A673 (cell line): ENCODE data around the gene PSMC5. TPM values are rescaled to one million over a fixed set of nuclear protein-coding genes. Genes with fewer than 3 reads are reported as not detected.
"Not testable (repeated sequence)": the region's sequence is repeated elsewhere in the genome, so short reads cannot be mapped to it uniquely, and the experiment has no call there.

Source experiments
- BruUV-seq: library from RNA; stranded (reverse); fragments of 400-500 nt; replicated peaks from 2 replicates; lab custom pipeline; 2021; lab: Mats Ljungman, UMichigan
- CTCF ChIA-PET: fragments of 300-600 bp; sonication (Branson Sonifier 250); formaldehyde crosslinking; loops from one replicate; lab custom pipeline; 2022; ENCODE audit warnings: antibody characterized with exemption; lab: Charles Lee
- POLR2A ChIA-PET: fragments of 300-600 bp; sonication (Branson Sonifier 250); formaldehyde crosslinking; loops from one replicate; lab custom pipeline; 2022; ENCODE audit warnings: antibody characterized with exemption; ENCODE audit not compliant: low non-redundant PET; lab: Charles Lee
- DNase-seq: peaks from one replicate; pipeline ENCODE4 v3.0.0-alpha.2; 2015; ENCODE audit warnings: low spot score
- H3K27ac ChIP-seq: fragments of 200-600 bp; sonication (generic); 2 replicates; pipeline ENCODE4 v1.5.1; 2016; ENCODE audit warnings: mixed run types, low read depth, mild to moderate bottlenecking, mixed read lengths, antibody characterized with exemption, low read length; ENCODE audit not compliant: poor library complexity, severe bottlenecking
- H3K27me3 ChIP-seq: fragments of 200-600 bp; sonication (generic); replicated peaks from 2 replicates; pipeline ENCODE4 v1.6.1; 2017; ENCODE audit warnings: mixed run types, low read depth, mild to moderate bottlenecking, mixed read lengths, antibody characterized with exemption, low read length; ENCODE audit not compliant: insufficient read depth, poor library complexity
- H3K36me3 ChIP-seq: fragments of 200-600 bp; sonication (generic); 2 replicates; pipeline ENCODE4 v1.6.1; 2016; ENCODE audit warnings: mixed run types, mild to moderate bottlenecking, mixed read lengths, antibody characterized with exemption, low read length; ENCODE audit not compliant: insufficient read depth, poor library complexity, severe bottlenecking
- H3K4me1 ChIP-seq: fragments of 200-600 bp; sonication (generic); 2 replicates; pipeline ENCODE4 v1.6.1; 2017; ENCODE audit warnings: mixed run types, mild to moderate bottlenecking, mixed read lengths, antibody characterized with exemption, low read length; ENCODE audit not compliant: insufficient read depth, poor library complexity, severe bottlenecking
- H3K4me3 ChIP-seq: fragments of 200-600 bp; sonication (generic); 2 replicates; pipeline ENCODE4 v1.5.1; 2016; ENCODE audit warnings: low read depth, mixed run types, mild to moderate bottlenecking, mixed read lengths, low read length; ENCODE audit not compliant: poor library complexity, severe bottlenecking
- H3K9me3 ChIP-seq: fragments of 200-600 bp; sonication (generic); 2 replicates; pipeline ENCODE4 v1.6.1; 2016; ENCODE audit warnings: mixed run types, low read depth, mild to moderate bottlenecking, mixed read lengths, antibody characterized with exemption, low read length; ENCODE audit not compliant: poor library complexity, severe bottlenecking
- EZH2 ChIP-seq: fragments of 200-600 bp; sonication (generic); IDR thresholded peaks from 2 replicates; pipeline ENCODE4 v1.6.1; 2017; ENCODE audit warnings: borderline replicate concordance, low read depth, mild to moderate bottlenecking, mixed read lengths, antibody characterized with exemption, low read length; ENCODE audit not compliant: poor library complexity, severe bottlenecking
- intact Hi-C: fragments of 100-400 bp; cut with micrococcal nuclease; formaldehyde crosslinking; loops from one replicate; pipeline ENCODE4 v1.10.0; 2022; ENCODE audit not compliant: unreplicated experiment
- total RNA-seq: library from RNA; stranded (reverse); gene quantifications from 2 replicates; pipeline ENCODE4 v1.2.3, GENCODE V29; 2021
- TF ChIP-seq, protein P1 (sequence below): fragments of 300-800, 200-600 bp; sonication (generic); conservative IDR thresholded peaks from 2 replicates; pipeline ENCODE4 v1.5.1; 2017; ENCODE audit warnings: low read depth, mild to moderate bottlenecking, antibody characterized with exemption, low read length, moderate library complexity, mixed read lengths

PSMC5 gene
- total RNA-seq, 1 experiment from 2014 or later = 302 TPM

DNA sequence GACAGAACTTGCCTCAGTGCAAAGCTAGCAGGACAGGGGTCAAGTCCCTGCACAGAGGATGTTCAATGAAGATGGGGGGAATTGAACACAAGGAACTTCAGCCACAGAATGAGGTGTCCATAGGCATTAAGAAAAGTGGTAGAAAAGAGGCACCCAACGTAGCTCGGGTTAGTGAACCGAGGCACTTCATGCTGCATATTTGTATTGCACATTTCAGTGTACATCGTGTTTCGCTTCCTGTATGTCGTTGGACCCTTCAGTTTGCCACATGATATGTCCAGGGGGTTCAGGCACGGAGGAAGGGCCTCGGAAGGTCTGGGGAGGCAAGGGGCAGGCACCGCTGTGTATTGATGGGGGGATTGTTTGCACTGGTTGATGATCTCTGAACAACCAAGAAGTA, 51.2 kb downstream of the PSMC5 start:
- H3K36me3 ChIP-seq, BruUV-seq, H3K4me3 ChIP-seq, H3K9me3 ChIP-seq, intact Hi-C loops, POLR2A ChIA-PET, H3K4me1 ChIP-seq, DNase-seq, H3K27ac ChIP-seq, CTCF ChIA-PET, H3K27me3 ChIP-seq: not testable (repeated sequence)

DNA sequence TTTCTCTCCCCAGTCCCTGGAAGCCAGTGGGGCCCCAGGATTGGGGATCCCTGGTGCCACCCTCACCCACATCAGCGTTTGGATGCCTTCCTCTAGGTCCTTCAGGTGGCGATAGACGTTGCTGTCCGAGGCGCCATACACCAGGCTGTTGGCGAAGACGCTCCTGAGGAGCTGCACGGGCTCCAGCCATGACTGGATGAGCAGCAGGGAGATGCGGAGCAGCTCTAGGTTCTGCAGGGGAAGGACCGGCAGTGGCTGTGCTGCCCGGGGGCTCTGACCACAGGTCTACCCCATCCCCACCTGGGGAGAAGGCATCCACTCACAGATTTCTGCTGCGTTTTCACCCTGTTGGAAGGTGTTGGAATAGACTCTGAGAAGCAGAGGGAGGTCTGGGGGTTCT, 53.5 kb downstream of the PSMC5 start:
- ChIA-PET POLR2A (no interaction called here), CTCF (interaction anchor here (0.7 kb wide), 1 partner anchor 22 kb away, joined by 3 read pairs; no protein-coding TSS in a partner anchor)
- H3K9me3 ChIP-seq = no peaks in the 10 kb centered on the region
- BruUV-seq = no TSS peak
- H3K4me1 ChIP-seq = no peaks in the 10 kb centered on the region
- intact Hi-C loops = no loop called here
- DNase-seq = no peak
- no peaks in the 10 kb centered on the region for H3K27me3 ChIP-seq
- H3K27ac ChIP-seq = no peak overlapping the region
- no peak overlapping the region for H3K4me3 ChIP-seq
- TF ChIP-seq, protein P1, sequence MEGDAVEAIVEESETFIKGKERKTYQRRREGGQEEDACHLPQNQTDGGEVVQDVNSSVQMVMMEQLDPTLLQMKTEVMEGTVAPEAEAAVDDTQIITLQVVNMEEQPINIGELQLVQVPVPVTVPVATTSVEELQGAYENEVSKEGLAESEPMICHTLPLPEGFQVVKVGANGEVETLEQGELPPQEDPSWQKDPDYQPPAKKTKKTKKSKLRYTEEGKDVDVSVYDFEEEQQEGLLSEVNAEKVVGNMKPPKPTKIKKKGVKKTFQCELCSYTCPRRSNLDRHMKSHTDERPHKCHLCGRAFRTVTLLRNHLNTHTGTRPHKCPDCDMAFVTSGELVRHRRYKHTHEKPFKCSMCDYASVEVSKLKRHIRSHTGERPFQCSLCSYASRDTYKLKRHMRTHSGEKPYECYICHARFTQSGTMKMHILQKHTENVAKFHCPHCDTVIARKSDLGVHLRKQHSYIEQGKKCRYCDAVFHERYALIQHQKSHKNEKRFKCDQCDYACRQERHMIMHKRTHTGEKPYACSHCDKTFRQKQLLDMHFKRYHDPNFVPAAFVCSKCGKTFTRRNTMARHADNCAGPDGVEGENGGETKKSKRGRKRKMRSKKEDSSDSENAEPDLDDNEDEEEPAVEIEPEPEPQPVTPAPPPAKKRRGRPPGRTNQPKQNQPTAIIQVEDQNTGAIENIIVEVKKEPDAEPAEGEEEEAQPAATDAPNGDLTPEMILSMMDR = no peak
- TF ChIP-seq EZH2 = no peak
- H3K36me3 ChIP-seq = no peaks in the 10 kb centered on the region

DNA sequence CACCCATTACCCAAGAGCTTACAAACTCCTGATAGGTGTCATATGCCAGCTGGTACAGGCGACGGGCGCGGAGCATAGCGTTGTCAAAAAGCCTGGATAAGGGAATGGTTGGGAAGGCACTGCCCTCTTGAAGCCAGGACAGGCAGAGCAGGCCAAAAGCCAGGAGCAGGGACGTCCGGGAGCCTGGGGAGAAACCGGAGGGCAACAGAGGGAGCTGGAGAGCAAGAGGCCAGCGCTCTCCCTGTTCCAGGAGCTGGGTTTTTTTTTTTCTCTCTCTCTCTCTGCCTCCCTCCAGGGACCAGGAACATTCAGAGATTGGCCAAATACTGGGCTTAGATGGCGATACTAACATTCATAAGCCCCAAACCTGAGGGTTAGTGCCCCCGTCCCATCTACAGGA, 54.1 kb downstream of the PSMC5 start:
- CTCF ChIA-PET = interaction anchor here (0.7 kb wide), 2 partner anchors 22 to 108 kb away, joined by 3 read pairs; partner anchors contain the start of gene CCDC47
- POLR2A ChIA-PET, H3K4me3 ChIP-seq, H3K27me3 ChIP-seq, H3K4me1 ChIP-seq, intact Hi-C loops, H3K9me3 ChIP-seq, BruUV-seq, H3K27ac ChIP-seq, H3K36me3 ChIP-seq, DNase-seq: not testable (repeated sequence)

Other genes starting within 250 kb of the PSMC5 start
- gene TACO1, start 226.5 kb upstream of the PSMC5 start, total RNA-seq = 38.7 and 39.0 TPM in 2 replicates
- gene MAP3K3, start 205.0 kb upstream of the PSMC5 start, total RNA-seq = 25.9 and 27.8 TPM in 2 replicates
- gene LIMD2, start 127.3 kb upstream of the PSMC5 start, total RNA-seq = 119 and 127 TPM in 2 replicates
- gene STRADA, start 85.6 kb upstream of the PSMC5 start, total RNA-seq = 56.3 and 62.8 TPM in 2 replicates
- 91.9 and 104 TPM in 2 replicates for gene CCDC47, start 53.8 kb upstream of the PSMC5 start, total RNA-seq
- 148 and 149 TPM in 2 replicates for gene DDX42, start 53.3 kb upstream of the PSMC5 start, total RNA-seq
- 81.0 and 90.4 TPM in 2 replicates for gene FTSJ3, start 232 bp downstream of the PSMC5 start, total RNA-seq
- 71.9 and 89.4 TPM in 2 replicates for gene SMARCD2, start 15.3 kb downstream of the PSMC5 start, total RNA-seq
- gene CSH2, start 46.2 kb downstream of the PSMC5 start, total RNA-seq = not detected in 2 replicates
- gene GH2, start 54.5 kb downstream of the PSMC5 start, total RNA-seq = not detected in 2 replicates
- not detected in 2 replicates for gene CSH1, start 69.1 kb downstream of the PSMC5 start, total RNA-seq
- not detected in 2 replicates for gene CSHL1, start 83.8 kb downstream of the PSMC5 start, total RNA-seq
- gene GH1, start 91.4 kb downstream of the PSMC5 start, total RNA-seq = not detected in 2 replicates
- 0.39 and 0.72 TPM in 2 replicates for gene CD79B, start 104.9 kb downstream of the PSMC5 start, total RNA-seq
- gene SCN4A, start 145.5 kb downstream of the PSMC5 start, total RNA-seq = 0.56 and 0.79 TPM in 2 replicates
- 0.37 TPM in 1 of 2 replicates, not detected in the other for gene PRR29, start 170.9 kb downstream of the PSMC5 start, total RNA-seq
- 0.99 and 1.2 TPM in 2 replicates for gene ICAM2, start 193.2 kb downstream of the PSMC5 start, total RNA-seq